AG09309 (cell line): Measurements from ENCODE around the gene ANO9.

Source experiments
- DNase-seq: peaks from one replicate; pipeline ENCODE4 v3.0.0-alpha.2; 2010; ENCODE audit warnings: low read depth
- H3K4me3 ChIP-seq: 2 replicates; pipeline ENCODE4 v1.5.1; 2011; ENCODE audit warnings: mild to moderate bottlenecking, low read depth, low read length, moderate library complexity; ENCODE audit not compliant: control insufficient read depth
- CTCF ChIP-seq: IDR thresholded peaks from 2 replicates; pipeline ENCODE4 v1.5.1; 2011; ENCODE audit warnings: mild to moderate bottlenecking, low read depth, low read length, inconsistent platforms; ENCODE audit not compliant: insufficient read depth, control insufficient read depth; ENCODE audit errors: missing control alignments

Gene ANO9

GRCh38 chr11:434496-434895, 7.3 kb downstream of the ANO9 start:
- TF ChIP-seq CTCF: no peak
- DNase-seq: no peak
- H3K4me3 ChIP-seq: no peak overlapping the region

- TF ChIP-seq CTCF: no peak
- no peak for DNase-seq
- H3K4me3 ChIP-seq: no peak overlapping the region
Measured at GRCh38 chr11:433641-434040, 8.2 kb downstream of the ANO9 start.

GRCh38 chr11:433111-433510, 8.7 kb downstream of the ANO9 start:
- no peak for DNase-seq
- TF ChIP-seq CTCF: no peak
- no peak overlapping the region for H3K4me3 ChIP-seq

- no peak for DNase-seq
- H3K4me3 ChIP-seq: no peak overlapping the region
- no peak for TF ChIP-seq CTCF
Measured at GRCh38 chr11:432501-433100, 9.2 kb downstream of the ANO9 start.

GRCh38 chr11:431921-432320, 9.9 kb downstream of the ANO9 start:
- no peak for TF ChIP-seq CTCF
- H3K4me3 ChIP-seq: no peak overlapping the region
- DNase-seq: no peak

- DNase-seq: no peak
- no peak overlapping the region for H3K4me3 ChIP-seq
- no peak for TF ChIP-seq CTCF
Measured at GRCh38 chr11:429931-430456, 11.8 kb downstream of the ANO9 start.
